MM.1S (cell line): ENCODE data around the gene AADACL4.
"Not testable (repeated sequence)": the region's sequence is repeated elsewhere in the genome, so short reads cannot be mapped to it uniquely, and the experiment has no call there.

Experiments used
- DNase-seq: peaks from one replicate; pipeline ENCODE4 v3.0.0-alpha.2; 2015
- H2AFZ ChIP-seq: fragments of 300-600 bp; sonication (generic); 2 replicates; pipeline ENCODE4 v1.6.0; 2016; ENCODE audit warnings: antibody characterized with exemption, low read length
- H3F3A ChIP-seq: fragments of 300-600 bp; sonication (generic); 2 replicates; pipeline ENCODE4 v1.6.1; 2016; ENCODE audit warnings: mild to moderate bottlenecking, antibody characterized with exemption, low read length, moderate library complexity, mixed read lengths; ENCODE audit not compliant: insufficient read depth
- H3K27ac ChIP-seq: fragments of 300-600 bp; sonication (generic); 2 replicates; pipeline ENCODE4 v1.5.1; 2016; ENCODE audit warnings: mild to moderate bottlenecking, low read length
- H3K27me3 ChIP-seq: fragments of 300-600 bp; sonication (generic); replicated peaks from 2 replicates; pipeline ENCODE4 v1.6.0; 2016; ENCODE audit warnings: low read length; ENCODE audit not compliant: insufficient read depth
- H3K36me3 ChIP-seq: fragments of 300-600 bp; sonication (generic); replicated peaks from 2 replicates; pipeline ENCODE4 v1.6.1; 2016; ENCODE audit warnings: mild to moderate bottlenecking, low read length, mixed read lengths; ENCODE audit not compliant: insufficient read depth
- H3K4me1 ChIP-seq: fragments of 300-600 bp; sonication (generic); 2 replicates; pipeline ENCODE4 v1.6.1; 2016; ENCODE audit warnings: low read length, mixed read lengths
- H3K4me2 ChIP-seq: fragments of 300-600 bp; sonication (generic); 2 replicates; pipeline ENCODE4 v1.6.0; 2016; ENCODE audit warnings: low read depth, low read length
- H3K4me3 ChIP-seq: fragments of 300-600 bp; sonication (generic); 2 replicates; pipeline ENCODE4 v1.5.1; 2016; ENCODE audit warnings: low read length, mixed read lengths
- H3K79me2 ChIP-seq: fragments of 300-600 bp; sonication (generic); 2 replicates; pipeline ENCODE4 v1.6.1; 2016; ENCODE audit warnings: mixed run types, low read length, mixed read lengths
- H3K9ac ChIP-seq: fragments of 300-600 bp; sonication (generic); 2 replicates; pipeline ENCODE4 v1.6.1; 2016; ENCODE audit warnings: low read length, mixed read lengths
- H3K9me2 ChIP-seq: fragments of 300-600 bp; sonication (generic); replicated peaks from 2 replicates; pipeline ENCODE4 v1.6.1; 2016; ENCODE audit warnings: mild to moderate bottlenecking, low read length, mixed read lengths; ENCODE audit not compliant: insufficient read depth
- H3K9me3 ChIP-seq: fragments of 300-600 bp; sonication (generic); replicated peaks from 2 replicates; pipeline ENCODE4 v1.6.1; 2016; ENCODE audit warnings: mild to moderate bottlenecking, low read length, mixed read lengths; ENCODE audit not compliant: insufficient read depth
- H4K20me1 ChIP-seq: fragments of 300-600 bp; sonication (generic); 2 replicates; pipeline ENCODE4 v1.6.1; 2016; ENCODE audit warnings: mild to moderate bottlenecking, low read length, moderate library complexity, mixed read lengths; ENCODE audit not compliant: insufficient read depth
- EZH2 ChIP-seq: fragments of 300-600 bp; sonication (generic); optimal IDR thresholded peaks from 2 replicates; pipeline ENCODE3; 2017; ENCODE audit warnings: low read depth, mild to moderate bottlenecking, antibody characterized with exemption, low read length, mixed read lengths
- EZH2phosphoT487 ChIP-seq: fragments of 300-600 bp; sonication (generic); IDR thresholded peaks from 2 replicates; pipeline ENCODE4 v1.6.1; 2018; ENCODE audit warnings: antibody characterized with exemption, low read length
- TF ChIP-seq, protein P1 (sequence below): fragments of 300-600 bp; sonication (generic); IDR thresholded peaks from 2 replicates; pipeline ENCODE4 v1.5.1; 2016; ENCODE audit warnings: antibody characterized with exemption, low read length, mixed read lengths

AADACL4 gene

DNA sequence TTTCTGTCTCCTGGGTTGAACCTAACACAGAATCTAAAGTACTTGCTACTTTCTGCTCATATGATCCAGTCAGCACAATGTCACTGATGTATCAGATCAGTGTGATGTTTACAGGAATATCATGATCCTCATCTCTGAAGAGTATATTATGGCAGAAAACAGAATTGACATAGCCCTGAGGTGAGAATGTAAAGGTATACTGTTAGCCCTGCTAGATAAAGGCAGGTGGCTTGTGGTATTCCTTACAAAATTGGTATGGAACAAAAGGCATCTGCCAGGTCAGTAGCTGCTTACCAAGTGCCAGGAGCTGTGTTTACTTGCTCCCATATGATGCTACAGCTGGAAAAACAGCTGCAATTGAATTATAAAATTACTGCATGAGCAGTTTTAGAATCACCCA lies 30.5 kb downstream of the AADACL4 start:
- Histone ChIP-seq H2AFZ (no peak overlapping the region), H3K4me2 (no peak overlapping the region), H3K79me2 (no peaks in the 10 kb centered on the region), H3F3A (no peaks in the 10 kb centered on the region), H3K4me3 (no peak overlapping the region), H3K4me1 (no peaks in the 10 kb centered on the region), H3K9me2 (no peaks in the 10 kb centered on the region), H3K9me3 (no peaks in the 10 kb centered on the region), H3K36me3 (no peaks in the 10 kb centered on the region), H3K27ac (no peak overlapping the region), H4K20me1 (no peaks in the 10 kb centered on the region), H3K9ac (no peak overlapping the region), H3K27me3 (no peaks in the 10 kb centered on the region)
- no peak for TF ChIP-seq EZH2
- TF ChIP-seq, protein P1, sequence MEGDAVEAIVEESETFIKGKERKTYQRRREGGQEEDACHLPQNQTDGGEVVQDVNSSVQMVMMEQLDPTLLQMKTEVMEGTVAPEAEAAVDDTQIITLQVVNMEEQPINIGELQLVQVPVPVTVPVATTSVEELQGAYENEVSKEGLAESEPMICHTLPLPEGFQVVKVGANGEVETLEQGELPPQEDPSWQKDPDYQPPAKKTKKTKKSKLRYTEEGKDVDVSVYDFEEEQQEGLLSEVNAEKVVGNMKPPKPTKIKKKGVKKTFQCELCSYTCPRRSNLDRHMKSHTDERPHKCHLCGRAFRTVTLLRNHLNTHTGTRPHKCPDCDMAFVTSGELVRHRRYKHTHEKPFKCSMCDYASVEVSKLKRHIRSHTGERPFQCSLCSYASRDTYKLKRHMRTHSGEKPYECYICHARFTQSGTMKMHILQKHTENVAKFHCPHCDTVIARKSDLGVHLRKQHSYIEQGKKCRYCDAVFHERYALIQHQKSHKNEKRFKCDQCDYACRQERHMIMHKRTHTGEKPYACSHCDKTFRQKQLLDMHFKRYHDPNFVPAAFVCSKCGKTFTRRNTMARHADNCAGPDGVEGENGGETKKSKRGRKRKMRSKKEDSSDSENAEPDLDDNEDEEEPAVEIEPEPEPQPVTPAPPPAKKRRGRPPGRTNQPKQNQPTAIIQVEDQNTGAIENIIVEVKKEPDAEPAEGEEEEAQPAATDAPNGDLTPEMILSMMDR = no peak
- TF ChIP-seq EZH2phosphoT487 = no peak
- no peak for DNase-seq

DNA sequence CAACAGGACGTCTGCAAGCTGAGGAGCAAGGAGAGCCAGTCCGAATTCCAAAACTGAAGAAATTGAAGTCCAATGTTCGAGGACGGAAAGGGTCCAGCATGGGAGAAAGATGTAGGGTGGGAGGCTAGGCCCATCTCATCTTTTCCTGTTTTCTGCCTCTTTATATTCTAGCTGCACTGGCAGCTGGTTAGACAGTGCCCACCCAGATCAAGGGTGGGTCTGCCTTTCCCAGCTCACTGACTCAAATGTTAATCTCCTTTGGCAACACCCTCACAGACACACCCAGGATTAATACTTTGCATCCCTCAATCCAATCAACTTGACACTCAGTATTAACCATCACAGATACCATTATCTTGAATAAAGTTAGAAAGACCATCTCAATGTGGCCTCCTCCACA lies 32.2 kb downstream of the AADACL4 start:
- not testable (repeated sequence) for H3K9ac ChIP-seq, H3K9me3 ChIP-seq, H3K4me1 ChIP-seq, H4K20me1 ChIP-seq, H3K4me2 ChIP-seq, H3K27ac ChIP-seq, H3K79me2 ChIP-seq, H3F3A ChIP-seq, DNase-seq, H3K36me3 ChIP-seq, H2AFZ ChIP-seq, H3K4me3 ChIP-seq, H3K27me3 ChIP-seq, H3K9me2 ChIP-seq

DNA sequence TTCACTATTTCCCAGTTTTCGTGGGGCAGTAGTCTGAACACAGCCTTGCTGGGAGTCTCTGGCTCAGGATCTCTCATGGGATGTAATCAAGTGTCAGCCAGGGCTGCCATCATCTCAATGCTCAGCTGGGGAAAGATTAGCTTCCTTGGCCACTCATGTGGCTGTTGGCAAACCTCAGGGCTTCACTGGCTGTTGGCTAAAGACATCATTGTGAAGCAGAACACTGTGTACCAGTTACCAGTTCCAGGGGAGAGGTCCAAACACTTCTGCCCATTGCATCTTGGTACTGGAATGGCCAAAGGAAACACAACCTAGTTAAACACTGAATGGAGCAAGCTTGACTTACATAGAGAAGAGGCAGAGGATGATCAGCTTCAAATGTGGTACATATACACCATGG lies 33.7 kb downstream of the AADACL4 start:
- no peak overlapping the region for H3K4me2 ChIP-seq
- TF ChIP-seq, protein P1 = no peak
- TF ChIP-seq EZH2phosphoT487 (no peak), EZH2 (no peak)
- no peaks in the 10 kb centered on the region for H3K9me3 ChIP-seq
- no peaks in the 10 kb centered on the region for H3K79me2 ChIP-seq
- H3F3A ChIP-seq = no peaks in the 10 kb centered on the region
- H3K9ac ChIP-seq = no peak overlapping the region
- no peak for DNase-seq
- no peak overlapping the region for H3K27ac ChIP-seq
- no peaks in the 10 kb centered on the region for H3K4me1 ChIP-seq
- no peaks in the 10 kb centered on the region for H3K27me3 ChIP-seq
- no peaks in the 10 kb centered on the region for H3K9me2 ChIP-seq
- H2AFZ ChIP-seq = no peak overlapping the region
- no peaks in the 10 kb centered on the region for H3K36me3 ChIP-seq
- no peaks in the 10 kb centered on the region for H4K20me1 ChIP-seq
- H3K4me3 ChIP-seq = no peak overlapping the region

DNA sequence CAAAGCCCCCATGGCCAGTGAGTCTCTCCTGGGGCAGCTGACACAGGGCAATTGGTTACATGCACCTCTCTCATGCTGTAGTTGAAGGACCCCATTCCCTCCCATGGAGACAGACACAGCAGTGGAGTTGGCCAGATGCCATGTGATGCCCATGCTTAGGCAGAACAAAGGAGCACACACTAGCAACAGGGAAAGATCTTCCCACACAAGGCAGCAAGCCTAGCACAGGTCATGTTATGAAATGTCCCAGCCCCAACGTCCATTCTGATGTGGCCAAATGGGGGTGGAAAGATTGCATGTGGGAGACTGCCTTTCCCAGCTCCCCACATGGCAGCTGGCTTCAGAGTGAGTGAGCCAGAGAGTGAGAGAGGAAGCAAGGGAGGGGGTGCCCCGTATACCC lies 34.5 kb downstream of the AADACL4 start:
- H3K4me1 ChIP-seq = no peaks in the 10 kb centered on the region
- no peak overlapping the region for H3K9ac ChIP-seq
- no peak overlapping the region for H2AFZ ChIP-seq
- no peaks in the 10 kb centered on the region for H3K36me3 ChIP-seq
- H3K9me3 ChIP-seq = no peaks in the 10 kb centered on the region
- H3K4me2 ChIP-seq = no peak overlapping the region
- H3F3A ChIP-seq = no peaks in the 10 kb centered on the region
- H3K4me3 ChIP-seq = no peak overlapping the region
- no peaks in the 10 kb centered on the region for H3K27me3 ChIP-seq
- H3K9me2 ChIP-seq = no peaks in the 10 kb centered on the region
- no peak overlapping the region for H3K27ac ChIP-seq
- TF ChIP-seq EZH2 (no peak), EZH2phosphoT487 (no peak)
- TF ChIP-seq, protein P1 = no peak
- no peaks in the 10 kb centered on the region for H4K20me1 ChIP-seq
- no peak for DNase-seq
- H3K79me2 ChIP-seq = no peaks in the 10 kb centered on the region
